K562 (cell line): ENCODE results near the gene CSNK1A1. TPM values are rescaled to one million over a fixed set of nuclear protein-coding genes. Genes with fewer than 3 reads are reported as not detected.
A peak's percentile ranks its signal among the peaks of the same experiment; 100 is the strongest.

Experiments
- BRD4 ChIP-seq: fragments of 200-600 bp; sonication (generic); IDR thresholded peaks from 2 replicates; pipeline ENCODE4 v1.6.1; 2017; ENCODE audit warnings: inconsistent platforms
- CHD4 ChIP-seq: fragments of 200-600 bp; sonication (generic); IDR thresholded peaks from 3 replicates; pipeline ENCODE4 v1.6.1; 2012; ENCODE audit warnings: low read depth, mild to moderate bottlenecking, mixed read lengths, low read length, inconsistent platforms; ENCODE audit not compliant: insufficient read depth, insufficient replicate concordance, poor library complexity, severe bottlenecking
- EP300 ChIP-seq: IDR thresholded peaks from 2 replicates; pipeline ENCODE4 v1.6.1; 2012; ENCODE audit warnings: low read length, improper control_type of control experiment
- HDAC1 ChIP-seq, 2 experiments: fragments of 450-650 bp; IDR thresholded peaks; 2 replicates each; pipeline ENCODE4 v1.6.1; 2016 to 2017; ENCODE audit warnings: inconsistent platforms in 1 of 2, mild to moderate bottlenecking in 1 of 2, moderate library complexity in 1 of 2
- HDAC8 ChIP-seq: fragments of 450-650 bp; IDR thresholded peaks from 2 replicates; pipeline ENCODE4 v1.6.1; 2016; ENCODE audit warnings: mild to moderate bottlenecking, missing genetic modification characterization, moderate library complexity, missing compliant biosample characterization
- KAT2B ChIP-seq: IDR thresholded peaks from one replicate; pipeline ENCODE4 v1.6.1; 2012; ENCODE audit warnings: low read depth, mild to moderate bottlenecking, control low read depth, inconsistent platforms, low read length, moderate library complexity
- MEF2D ChIP-seq: conservative IDR thresholded peaks from 2 replicates; pipeline ENCODE4 v1.6.1; 2016; ENCODE audit warnings: low read depth, missing genetic modification characterization, missing compliant biosample characterization
- RBM17 ChIP-seq: fragments of 200-400 bp; formaldehyde crosslinking; IDR thresholded peaks from 2 replicates; pipeline ENCODE4 v1.6.1; 2017; ENCODE audit warnings: low read depth, mild to moderate bottlenecking, low read length, borderline replicate concordance
- TRIM28 ChIP-seq: fragments of 450-650 bp; IDR thresholded peaks from 2 replicates; pipeline ENCODE4 v1.6.1; 2017
- ZBTB9 ChIP-seq: fragments of 450-650 bp; formaldehyde crosslinking; IDR thresholded peaks from 2 replicates; pipeline ENCODE4 v1.4.0; 2020; ENCODE audit warnings: mild to moderate bottlenecking, moderate library complexity
- ZNF133 ChIP-seq: fragments of 250-450 bp; sonication (Bioruptor Pico); IDR thresholded peaks from 2 replicates; pipeline ENCODE4 v1.4.0; 2020; ENCODE audit warnings: mild to moderate bottlenecking
- ZNF584 ChIP-seq: fragments of 200-800 bp; sonication (Bioruptor generic); IDR thresholded peaks from 2 replicates; pipeline ENCODE4 v1.6.1; 2016; ENCODE audit warnings: low read depth, mild to moderate bottlenecking, missing genetic modification characterization, missing compliant biosample characterization
- ZNF668 ChIP-seq: fragments of 250-450 bp; sonication (Bioruptor Pico); IDR thresholded peaks from 2 replicates; pipeline ENCODE4 v1.8.0; 2022; ENCODE audit warnings: mild to moderate bottlenecking, inconsistent platforms
- ZNF785 ChIP-seq: fragments of 250-450 bp; sonication (Bioruptor Pico); IDR thresholded peaks from 2 replicates; pipeline ENCODE4 v1.4.0; 2020; ENCODE audit warnings: mild to moderate bottlenecking
- polyA plus RNA-seq, 8 experiments: library from polyadenylated mRNA; depleted of rRNA in 4 of 8; stranded (reverse) in 5 of 8; unstranded in 3 of 8; fragments of >200 nt; fragmentation: Nextera tagmentation in 2 of 8; fragmentation: Illumina TruSeq in 1 of 8; extraction: Ambion mirVana in 2 of 8; extraction: Trizol in 1 of 8; gene quantifications; 2 replicates each; pipeline versions ENCODE4 v1.2.1 to v1.2.3, GENCODE V29; 2011 to 2014; ENCODE audit warnings: inconsistent platforms in 1 of 8, missing spikeins in 1 of 8
- total RNA-seq, 7 experiments: library from RNA; depleted of rRNA in 6 of 7; stranded (reverse); fragments of >200 nt in 6 of 7; fragmentation: Illumina TruSeq in 2 of 7; extraction: Trizol in 2 of 7; gene quantifications; 2 replicates each; pipeline versions ENCODE4 v1.2.1 to v1.2.3, GENCODE V29; 2011 to 2021; ENCODE audit warnings: low replicate concordance in 1 of 7
- TF ChIP-seq, protein P1 (sequence below): fragments of 200-800 bp; sonication (Bioruptor generic); IDR thresholded peaks from 2 replicates; pipeline ENCODE4 v1.6.1; 2017; ENCODE audit warnings: missing genetic modification characterization, missing compliant biosample characterization
- TF ChIP-seq, protein P2 (sequence below): fragments of 250-450 bp; sonication (Bioruptor Pico); IDR thresholded peaks from 2 replicates; pipeline ENCODE4 v1.4.0; 2020; ENCODE audit warnings: mild to moderate bottlenecking
- TF ChIP-seq, protein P3 (sequence below): IDR thresholded peaks from 2 replicates; pipeline ENCODE4 v1.6.1; 2014; ENCODE audit warnings: antibody characterized with exemption

Gene CSNK1A1
- total and polyA plus RNA-seq, 9 of the 15 experiments (the other 6 are each of a cell fraction or from before 2014, with no cell fraction given) = 49.1 to 196 (median 154) TPM

- TF ChIP-seq, protein P1, sequence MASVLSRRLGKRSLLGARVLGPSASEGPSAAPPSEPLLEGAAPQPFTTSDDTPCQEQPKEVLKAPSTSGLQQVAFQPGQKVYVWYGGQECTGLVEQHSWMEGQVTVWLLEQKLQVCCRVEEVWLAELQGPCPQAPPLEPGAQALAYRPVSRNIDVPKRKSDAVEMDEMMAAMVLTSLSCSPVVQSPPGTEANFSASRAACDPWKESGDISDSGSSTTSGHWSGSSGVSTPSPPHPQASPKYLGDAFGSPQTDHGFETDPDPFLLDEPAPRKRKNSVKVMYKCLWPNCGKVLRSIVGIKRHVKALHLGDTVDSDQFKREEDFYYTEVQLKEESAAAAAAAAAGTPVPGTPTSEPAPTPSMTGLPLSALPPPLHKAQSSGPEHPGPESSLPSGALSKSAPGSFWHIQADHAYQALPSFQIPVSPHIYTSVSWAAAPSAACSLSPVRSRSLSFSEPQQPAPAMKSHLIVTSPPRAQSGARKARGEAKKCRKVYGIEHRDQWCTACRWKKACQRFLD = no peak
- TF ChIP-seq MEF2D (peak; percentile 12; the same call in 1 of the 2 replicates), ZNF785 (CRISPR knock-in tag) (no peak), KAT2B (no peak), HDAC1 (IDR thresholded peaks at IDR 0.05) (peak; percentile 73 to 85; a peak in 2 of 4 replicates), RBM17 (no peak), TRIM28 (peak; percentile 67), CHD4 (peak; percentile 99), BRD4 (peak; percentile 50; the same call in 1 of the 2 replicates), ZNF133 (CRISPR knock-in tag) (no peak), HDAC8 (0 out of 2 replicates have a peak, but pooled peaks have one; percentile 68), ZBTB9 (CRISPR knock-in tag) (no peak; the same call in 1 of the 2 replicates), EP300 (peak; percentile 74), ZNF668 (CRISPR knock-in tag) (no peak), ZNF584 (CRISPR knock-in tag) (no peak)
- TF ChIP-seq, protein P2, sequence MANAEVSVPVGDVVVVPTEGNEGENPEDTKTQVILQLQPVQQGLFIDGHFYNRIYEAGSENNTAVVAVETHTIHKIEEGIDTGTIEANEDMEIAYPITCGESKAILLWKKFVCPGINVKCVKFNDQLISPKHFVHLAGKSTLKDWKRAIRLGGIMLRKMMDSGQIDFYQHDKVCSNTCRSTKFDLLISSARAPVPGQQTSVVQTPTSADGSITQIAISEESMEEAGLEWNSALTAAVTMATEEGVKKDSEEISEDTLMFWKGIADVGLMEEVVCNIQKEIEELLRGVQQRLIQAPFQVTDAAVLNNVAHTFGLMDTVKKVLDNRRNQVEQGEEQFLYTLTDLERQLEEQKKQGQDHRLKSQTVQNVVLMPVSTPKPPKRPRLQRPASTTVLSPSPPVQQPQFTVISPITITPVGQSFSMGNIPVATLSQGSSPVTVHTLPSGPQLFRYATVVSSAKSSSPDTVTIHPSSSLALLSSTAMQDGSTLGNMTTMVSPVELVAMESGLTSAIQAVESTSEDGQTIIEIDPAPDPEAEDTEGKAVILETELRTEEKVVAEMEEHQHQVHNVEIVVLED (CRISPR knock-in tag) = no peak
- TF ChIP-seq, protein P3, sequence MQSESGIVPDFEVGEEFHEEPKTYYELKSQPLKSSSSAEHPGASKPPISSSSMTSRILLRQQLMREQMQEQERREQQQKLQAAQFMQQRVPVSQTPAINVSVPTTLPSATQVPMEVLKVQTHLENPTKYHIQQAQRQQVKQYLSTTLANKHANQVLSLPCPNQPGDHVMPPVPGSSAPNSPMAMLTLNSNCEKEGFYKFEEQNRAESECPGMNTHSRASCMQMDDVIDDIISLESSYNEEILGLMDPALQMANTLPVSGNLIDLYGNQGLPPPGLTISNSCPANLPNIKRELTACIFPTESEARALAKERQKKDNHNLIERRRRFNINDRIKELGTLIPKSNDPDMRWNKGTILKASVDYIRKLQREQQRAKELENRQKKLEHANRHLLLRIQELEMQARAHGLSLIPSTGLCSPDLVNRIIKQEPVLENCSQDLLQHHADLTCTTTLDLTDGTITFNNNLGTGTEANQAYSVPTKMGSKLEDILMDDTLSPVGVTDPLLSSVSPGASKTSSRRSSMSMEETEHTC = no peak
Observed at GRCh38 chr5:149452007-149452664, 99.1 kb downstream of the CSNK1A1 start (continued).
